ENCODE measurements around the gene WASHC3.

Gene WASHC3

DNA sequence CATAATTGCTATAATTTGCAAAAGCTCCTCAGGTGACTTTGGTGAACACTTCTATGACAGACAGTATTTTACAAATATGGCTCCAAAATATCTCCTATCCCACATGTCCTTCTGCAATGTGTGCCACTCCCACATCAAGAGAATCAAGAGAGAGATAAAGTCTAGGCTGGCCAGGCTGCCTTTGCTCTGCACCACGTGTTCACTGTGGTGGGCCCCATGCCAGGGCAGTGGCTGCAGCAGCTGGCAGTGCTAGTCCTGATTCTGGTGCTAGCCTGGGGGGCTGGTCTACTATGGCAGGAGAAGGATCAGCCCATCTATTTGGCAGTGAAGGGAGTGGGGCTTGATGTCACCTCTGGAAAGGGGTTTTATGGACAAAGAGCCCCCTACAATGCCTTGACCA, 98.1 kb downstream of the WASHC3 start:
- TF ChIP-seq SIN3A (IDR thresholded peaks at IDR 0.05; ENCODE audit: borderline replicate concordance, insufficient read depth, low read length) (no peak), TAF1 (IDR thresholded peaks at IDR 0.05; ENCODE audit: borderline replicate concordance, insufficient read depth, low read length) (no peak), FOXP2 (optimal IDR thresholded peaks at IDR 0.05; ENCODE audit: borderline replicate concordance, extremely low read depth, extremely low read length, insufficient read depth) (no peak), POLR2AphosphoS5 (IDR thresholded peaks at IDR 0.05; ENCODE audit: low read depth, low read length) (no peak)
- TF ChIP-seq, protein P1, sequence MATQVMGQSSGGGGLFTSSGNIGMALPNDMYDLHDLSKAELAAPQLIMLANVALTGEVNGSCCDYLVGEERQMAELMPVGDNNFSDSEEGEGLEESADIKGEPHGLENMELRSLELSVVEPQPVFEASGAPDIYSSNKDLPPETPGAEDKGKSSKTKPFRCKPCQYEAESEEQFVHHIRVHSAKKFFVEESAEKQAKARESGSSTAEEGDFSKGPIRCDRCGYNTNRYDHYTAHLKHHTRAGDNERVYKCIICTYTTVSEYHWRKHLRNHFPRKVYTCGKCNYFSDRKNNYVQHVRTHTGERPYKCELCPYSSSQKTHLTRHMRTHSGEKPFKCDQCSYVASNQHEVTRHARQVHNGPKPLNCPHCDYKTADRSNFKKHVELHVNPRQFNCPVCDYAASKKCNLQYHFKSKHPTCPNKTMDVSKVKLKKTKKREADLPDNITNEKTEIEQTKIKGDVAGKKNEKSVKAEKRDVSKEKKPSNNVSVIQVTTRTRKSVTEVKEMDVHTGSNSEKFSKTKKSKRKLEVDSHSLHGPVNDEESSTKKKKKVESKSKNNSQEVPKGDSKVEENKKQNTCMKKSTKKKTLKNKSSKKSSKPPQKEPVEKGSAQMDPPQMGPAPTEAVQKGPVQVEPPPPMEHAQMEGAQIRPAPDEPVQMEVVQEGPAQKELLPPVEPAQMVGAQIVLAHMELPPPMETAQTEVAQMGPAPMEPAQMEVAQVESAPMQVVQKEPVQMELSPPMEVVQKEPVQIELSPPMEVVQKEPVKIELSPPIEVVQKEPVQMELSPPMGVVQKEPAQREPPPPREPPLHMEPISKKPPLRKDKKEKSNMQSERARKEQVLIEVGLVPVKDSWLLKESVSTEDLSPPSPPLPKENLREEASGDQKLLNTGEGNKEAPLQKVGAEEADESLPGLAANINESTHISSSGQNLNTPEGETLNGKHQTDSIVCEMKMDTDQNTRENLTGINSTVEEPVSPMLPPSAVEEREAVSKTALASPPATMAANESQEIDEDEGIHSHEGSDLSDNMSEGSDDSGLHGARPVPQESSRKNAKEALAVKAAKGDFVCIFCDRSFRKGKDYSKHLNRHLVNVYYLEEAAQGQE (IDR thresholded peaks at IDR 0.05; ENCODE audit: insufficient read depth in 1 of 2, low read depth in 2 of 2, low read length in 2 of 2), result no peak

All from PFSK-1 (cell line).